ENCODE measurements around the gene TCP11L1.
"Not testable (repeated sequence)": the region's sequence is repeated elsewhere in the genome, so short reads cannot be mapped to it uniquely, and the experiment has no call there.

Gene TCP11L1

DNA sequence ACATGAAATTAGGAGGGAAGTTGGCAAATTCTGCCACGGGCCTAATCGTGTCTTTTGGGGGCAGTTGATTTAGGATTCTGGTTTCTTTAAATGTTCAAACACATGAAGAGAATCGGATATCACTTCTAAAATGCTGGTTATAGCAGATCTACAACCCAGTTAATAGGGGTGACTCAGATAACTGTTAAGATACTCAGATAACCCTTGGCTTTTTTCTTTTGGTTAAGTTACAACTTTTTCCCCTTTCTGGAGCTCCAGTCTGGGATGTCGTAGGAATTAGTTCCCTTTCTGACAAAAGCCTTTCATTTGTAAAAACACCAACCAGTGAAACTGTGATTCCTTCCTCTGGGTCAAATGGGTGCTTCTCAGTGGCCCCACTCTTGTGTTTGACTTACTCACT lies 22.7 kb upstream of the TCP11L1 start:
- peaks cover 29% of the 10 kb centered on the region for H3K27me3 ChIP-seq (ENCODE audit: insufficient read depth, low read length)
- H3K4me3 ChIP-seq (ENCODE audit: low read length), result peak overlapping the region; percentile 66
- H3K9me3 ChIP-seq (ENCODE audit: insufficient read depth, low read depth, low read length), result no peaks in the 10 kb centered on the region
- H3K36me3 ChIP-seq (ENCODE audit: insufficient read depth, low read depth, low read length), result no peaks in the 10 kb centered on the region
- peaks cover 9% of the 10 kb centered on the region; the same call in 1 of the 2 replicates for H3K4me1 ChIP-seq (ENCODE audit: insufficient read depth, low read length)
- no peak overlapping the region for H3K27ac ChIP-seq (ENCODE audit: low read length)
- H3K9ac ChIP-seq (ENCODE audit: low read depth, low read length), result no peak overlapping the region; the same call in 1 of the 2 replicates

DNA sequence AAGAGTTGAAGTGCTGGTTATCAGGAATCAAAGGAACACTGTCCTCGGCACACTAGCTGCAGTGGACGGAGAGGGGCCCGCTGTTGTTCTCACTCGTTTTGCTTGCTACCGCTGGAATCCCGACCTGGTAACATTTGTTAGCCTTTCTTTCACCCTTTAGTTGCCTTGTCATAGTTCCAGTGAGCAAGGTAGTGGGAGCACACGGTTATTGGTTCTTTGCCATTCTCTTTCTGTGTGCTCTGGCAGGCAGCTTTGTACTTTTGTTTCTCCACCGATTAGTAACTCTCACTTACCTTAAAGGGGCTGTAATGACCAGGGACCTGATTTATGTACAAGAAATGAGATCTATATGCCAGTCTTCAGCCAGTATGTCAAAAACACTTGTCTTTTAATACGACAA lies 21.9 kb upstream of the TCP11L1 start:
- Histone ChIP-seq H3K9ac (ENCODE audit: low read depth, low read length) (no peak overlapping the region), H3K36me3 (ENCODE audit: insufficient read depth, low read depth, low read length) (no peaks in the 10 kb centered on the region), H3K4me3 (ENCODE audit: low read length) (0 out of 2 replicates have a peak overlapping the region, but pooled peaks have one; percentile 4), H3K9me3 (ENCODE audit: insufficient read depth, low read depth, low read length) (no peaks in the 10 kb centered on the region), H3K27me3 (ENCODE audit: insufficient read depth, low read length) (peaks cover 29% of the 10 kb centered on the region), H3K4me1 (ENCODE audit: insufficient read depth, low read length) (peaks cover 9% of the 10 kb centered on the region; the same call in 1 of the 2 replicates), H3K27ac (ENCODE audit: low read length) (no peak overlapping the region)

DNA sequence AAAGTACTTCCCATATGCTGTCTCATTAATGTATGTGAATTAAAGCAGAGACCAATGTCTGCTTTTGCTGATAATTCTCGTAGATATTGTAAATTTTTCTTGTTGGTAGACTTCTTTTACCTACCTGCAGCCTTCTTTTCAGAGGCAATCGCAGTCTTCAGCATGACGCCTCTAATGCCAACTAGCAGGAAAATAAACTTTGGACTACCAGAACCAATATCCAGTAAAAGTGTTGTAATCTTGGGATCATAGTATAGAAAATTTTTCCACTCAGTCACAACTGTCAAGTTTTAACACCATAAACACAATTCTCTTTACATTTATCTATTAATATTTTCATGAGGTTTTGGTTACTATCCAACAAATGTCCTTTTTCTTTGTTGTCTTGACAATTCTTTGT lies 21.4 kb upstream of the TCP11L1 start:
- no peak overlapping the region for H3K4me3 ChIP-seq (ENCODE audit: low read length)
- peaks cover 9% of the 10 kb centered on the region; the same call in 1 of the 2 replicates for H3K4me1 ChIP-seq (ENCODE audit: insufficient read depth, low read length)
- no peak overlapping the region for H3K9ac ChIP-seq (ENCODE audit: low read depth, low read length)
- H3K27me3 ChIP-seq (ENCODE audit: insufficient read depth, low read length), result peaks cover 29% of the 10 kb centered on the region
- H3K9me3 ChIP-seq (ENCODE audit: insufficient read depth, low read depth, low read length), result no peaks in the 10 kb centered on the region
- H3K27ac ChIP-seq (ENCODE audit: low read length), result no peak overlapping the region
- no peaks in the 10 kb centered on the region for H3K36me3 ChIP-seq (ENCODE audit: insufficient read depth, low read depth, low read length)

DNA sequence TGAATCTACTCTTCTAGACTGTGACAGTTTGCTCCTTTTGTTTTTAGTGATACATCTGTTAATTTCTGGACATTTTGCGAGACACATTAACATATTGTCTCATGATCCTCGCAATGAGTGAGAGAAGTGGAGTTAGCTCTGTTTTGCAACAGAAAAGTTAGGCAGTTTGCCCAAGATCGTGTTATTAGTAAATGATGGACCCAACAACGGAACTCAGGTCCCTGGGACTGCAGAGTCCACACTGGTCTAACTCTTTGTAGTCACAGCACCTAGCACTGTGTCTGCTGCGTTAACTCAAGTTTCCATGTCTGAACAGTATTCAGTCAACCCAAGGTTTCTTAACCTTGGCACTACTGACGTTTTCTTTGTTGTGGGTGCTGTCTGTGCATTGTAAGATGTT lies 20.5 kb upstream of the TCP11L1 start:
- Histone ChIP-seq H3K9me3 (ENCODE audit: insufficient read depth, low read depth, low read length) (no peaks in the 10 kb centered on the region), H3K9ac (ENCODE audit: low read depth, low read length) (no peak overlapping the region), H3K36me3 (ENCODE audit: insufficient read depth, low read depth, low read length) (no peaks in the 10 kb centered on the region), H3K27me3 (ENCODE audit: insufficient read depth, low read length) (peaks cover 29% of the 10 kb centered on the region), H3K4me1 (ENCODE audit: insufficient read depth, low read length) (peaks cover 9% of the 10 kb centered on the region; the same call in 1 of the 2 replicates), H3K27ac (ENCODE audit: low read length) (no peak overlapping the region), H3K4me3 (ENCODE audit: low read length) (no peak overlapping the region)

DNA sequence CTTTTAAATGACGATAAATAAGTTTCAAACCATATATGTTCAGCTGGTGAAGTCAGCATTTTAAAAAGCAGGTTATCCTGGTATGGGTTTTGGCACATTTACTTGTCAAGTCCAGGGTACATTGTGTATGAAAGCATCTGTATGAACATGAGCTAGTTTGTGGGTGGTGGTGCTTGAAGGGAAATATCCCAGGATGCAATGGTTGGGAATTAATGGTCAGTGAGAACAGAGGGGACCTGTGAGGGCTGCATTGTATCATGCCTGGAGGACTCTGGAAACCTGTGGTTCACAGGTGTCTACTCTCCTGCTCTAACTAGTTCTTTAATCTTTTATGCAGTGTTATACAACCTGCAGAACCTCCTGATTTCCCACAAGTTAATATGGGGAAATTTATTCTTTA lies 17.9 kb upstream of the TCP11L1 start:
- no peak overlapping the region for H3K4me3 ChIP-seq (ENCODE audit: low read length)
- H3K9me3 ChIP-seq (ENCODE audit: insufficient read depth, low read depth, low read length), result no peaks in the 10 kb centered on the region
- H3K9ac ChIP-seq (ENCODE audit: low read depth, low read length), result no peak overlapping the region
- no peak overlapping the region for H3K27ac ChIP-seq (ENCODE audit: low read length)
- H3K27me3 ChIP-seq (ENCODE audit: insufficient read depth, low read length), result peaks cover 17% of the 10 kb centered on the region
- H3K4me1 ChIP-seq (ENCODE audit: insufficient read depth, low read length), result peaks cover 8% of the 10 kb centered on the region; the same call in 1 of the 2 replicates
- H3K36me3 ChIP-seq (ENCODE audit: insufficient read depth, low read depth, low read length), result no peaks in the 10 kb centered on the region

DNA sequence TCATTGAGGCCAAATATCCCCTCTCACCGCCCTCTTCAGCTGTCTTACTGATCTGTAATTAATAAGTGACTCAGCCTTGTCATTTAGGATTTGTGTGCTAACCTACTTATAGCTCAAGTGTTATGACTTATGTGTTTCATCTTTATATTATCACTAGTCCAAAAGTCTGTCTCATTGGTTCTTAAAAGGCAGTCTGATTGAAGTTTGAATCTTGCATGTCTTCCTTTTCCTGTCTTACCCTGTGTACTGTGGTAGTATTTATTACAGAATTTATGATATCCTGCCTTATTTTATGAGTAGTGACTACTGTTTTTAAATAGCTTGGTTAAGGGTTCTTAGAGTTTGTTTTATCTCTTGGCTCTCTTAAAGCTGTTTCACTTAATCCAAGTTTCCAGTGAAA lies 17.4 kb upstream of the TCP11L1 start:
- no peak overlapping the region for H3K9ac ChIP-seq (ENCODE audit: low read depth, low read length)
- no peak overlapping the region for H3K27ac ChIP-seq (ENCODE audit: low read length)
- peaks cover 3% of the 10 kb centered on the region; the same call in 1 of the 2 replicates for H3K4me1 ChIP-seq (ENCODE audit: insufficient read depth, low read length)
- H3K9me3 ChIP-seq (ENCODE audit: insufficient read depth, low read depth, low read length), result no peaks in the 10 kb centered on the region
- H3K4me3 ChIP-seq (ENCODE audit: low read length), result no peak overlapping the region
- no peaks in the 10 kb centered on the region for H3K36me3 ChIP-seq (ENCODE audit: insufficient read depth, low read depth, low read length)
- H3K27me3 ChIP-seq (ENCODE audit: insufficient read depth, low read length), result peaks cover 13% of the 10 kb centered on the region

DNA sequence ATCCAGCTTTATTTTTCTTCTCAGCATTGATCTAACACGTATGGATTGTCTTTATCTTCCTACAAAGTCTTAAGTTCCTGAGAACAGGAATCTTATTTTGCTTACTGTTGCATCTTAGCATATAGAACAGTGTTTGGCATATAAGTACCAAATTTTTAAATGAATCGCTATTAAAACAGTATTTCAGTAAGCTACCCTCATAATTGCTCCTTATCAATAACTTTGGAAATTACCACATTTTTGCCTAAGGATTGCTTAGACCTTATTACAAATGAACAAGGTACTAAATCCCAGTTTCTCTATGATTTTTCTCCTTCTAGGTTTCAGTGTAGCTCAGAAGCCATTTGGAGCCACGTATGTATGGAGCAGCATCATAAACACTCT lies 14.0 kb upstream of the TCP11L1 start:
- Histone ChIP-seq H3K27me3 (ENCODE audit: insufficient read depth, low read length) (no peaks in the 10 kb centered on the region), H3K27ac (ENCODE audit: low read length) (no peak overlapping the region), H3K36me3 (ENCODE audit: insufficient read depth, low read depth, low read length) (no peaks in the 10 kb centered on the region), H3K4me3 (ENCODE audit: low read length) (no peak overlapping the region), H3K4me1 (ENCODE audit: insufficient read depth, low read length) (no peaks in the 10 kb centered on the region), H3K9ac (ENCODE audit: low read depth, low read length) (no peak overlapping the region), H3K9me3 (ENCODE audit: insufficient read depth, low read depth, low read length) (no peaks in the 10 kb centered on the region)

DNA sequence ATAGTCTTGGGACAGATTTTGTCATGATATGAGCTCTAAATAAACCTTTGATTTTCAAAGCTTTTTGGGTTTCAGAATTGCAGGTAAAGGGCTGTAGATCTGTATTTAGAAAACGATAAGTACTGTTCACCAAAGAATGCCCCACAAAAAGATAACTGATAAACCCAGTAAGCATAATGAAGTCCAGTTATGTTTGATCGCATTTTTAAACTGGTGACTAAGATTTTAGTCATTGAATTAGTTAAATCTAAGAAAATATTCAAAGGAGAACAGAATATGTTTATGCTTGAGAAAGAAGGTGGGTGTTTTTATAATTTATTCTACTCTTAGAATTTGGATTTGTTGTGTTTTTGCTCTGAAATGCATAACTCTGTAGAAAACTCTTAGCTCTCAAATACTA lies 12.1 kb upstream of the TCP11L1 start:
- H3K9ac ChIP-seq (ENCODE audit: low read depth, low read length), result no peak overlapping the region
- H3K36me3 ChIP-seq (ENCODE audit: insufficient read depth, low read depth, low read length), result 0 out of 2 replicates have a peak, but pooled peaks cover 3% of the 10 kb centered on the region
- H3K27me3 ChIP-seq (ENCODE audit: insufficient read depth, low read length), result no peaks in the 10 kb centered on the region
- H3K27ac ChIP-seq (ENCODE audit: low read length), result no peak overlapping the region
- no peaks in the 10 kb centered on the region for H3K4me1 ChIP-seq (ENCODE audit: insufficient read depth, low read length)
- H3K4me3 ChIP-seq (ENCODE audit: low read length), result no peak overlapping the region
- no peaks in the 10 kb centered on the region for H3K9me3 ChIP-seq (ENCODE audit: insufficient read depth, low read depth, low read length)

DNA sequence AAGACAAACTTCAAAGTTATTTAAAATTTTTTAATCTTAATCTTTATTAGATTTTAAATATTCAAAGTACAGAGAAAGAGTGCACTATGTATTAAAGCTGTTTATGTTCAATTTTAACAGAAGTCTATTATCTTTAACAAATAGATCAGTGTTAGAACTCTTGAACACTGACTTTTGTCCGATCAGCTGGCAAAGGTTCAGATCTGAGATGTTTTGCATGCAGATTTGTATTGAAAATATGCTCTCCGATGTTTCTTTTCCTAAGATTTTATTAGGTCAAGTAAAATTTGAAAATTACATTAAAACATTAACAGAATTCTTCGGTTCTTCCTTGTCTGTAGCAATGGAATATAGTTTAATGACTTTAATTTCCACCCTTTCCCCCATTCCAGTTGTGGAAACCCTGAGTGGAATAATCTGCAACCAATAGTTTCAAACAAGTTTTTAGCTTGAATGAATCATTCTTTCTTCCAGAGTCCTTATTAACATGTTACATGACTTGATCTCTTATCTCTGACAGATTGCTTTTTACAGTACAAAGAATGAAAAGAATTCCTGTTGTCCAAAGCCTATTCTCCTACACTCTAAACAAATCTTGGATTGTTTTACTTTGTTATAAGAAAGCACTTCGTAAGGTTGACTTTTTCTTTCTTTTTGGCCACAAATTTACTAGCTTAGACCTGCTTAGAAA lies 11.4 kb upstream of the TCP11L1 start:
- H3K4me3 ChIP-seq (ENCODE audit: low read length), result no peak overlapping the region
- H3K9ac ChIP-seq (ENCODE audit: low read depth, low read length), result no peak overlapping the region
- no peaks in the 10 kb centered on the region for H3K4me1 ChIP-seq (ENCODE audit: insufficient read depth, low read length)
- H3K9me3 ChIP-seq (ENCODE audit: insufficient read depth, low read depth, low read length), result no peaks in the 10 kb centered on the region
- H3K27ac ChIP-seq (ENCODE audit: low read length), result no peak overlapping the region
- no peaks in the 10 kb centered on the region for H3K27me3 ChIP-seq (ENCODE audit: insufficient read depth, low read length)
- H3K36me3 ChIP-seq (ENCODE audit: insufficient read depth, low read depth, low read length), result 0 out of 2 replicates have a peak, but pooled peaks cover 3% of the 10 kb centered on the region

DNA sequence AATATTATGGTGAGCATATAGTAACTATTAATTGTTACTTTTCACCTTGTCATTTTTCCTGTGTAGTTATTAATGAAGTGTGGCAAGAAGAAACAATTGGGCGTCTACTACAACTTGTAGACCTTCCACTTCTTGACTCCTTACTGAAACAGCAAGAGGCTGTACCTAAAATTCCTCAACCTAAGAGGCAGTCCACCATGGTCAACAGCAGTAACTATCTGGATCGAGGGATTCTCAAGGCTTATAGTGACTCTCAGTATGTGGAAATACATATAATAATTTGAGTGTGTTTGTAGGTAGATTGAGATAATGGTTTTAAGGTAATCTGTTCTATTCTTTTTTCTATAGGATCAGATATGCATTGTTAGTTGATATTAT lies 10.8 kb upstream of the TCP11L1 start:
- no peak overlapping the region for H3K27ac ChIP-seq (ENCODE audit: low read length)
- H3K9me3 ChIP-seq (ENCODE audit: insufficient read depth, low read depth, low read length), result no peaks in the 10 kb centered on the region
- 0 out of 2 replicates have a peak, but pooled peaks cover 3% of the 10 kb centered on the region for H3K36me3 ChIP-seq (ENCODE audit: insufficient read depth, low read depth, low read length)

DNA sequence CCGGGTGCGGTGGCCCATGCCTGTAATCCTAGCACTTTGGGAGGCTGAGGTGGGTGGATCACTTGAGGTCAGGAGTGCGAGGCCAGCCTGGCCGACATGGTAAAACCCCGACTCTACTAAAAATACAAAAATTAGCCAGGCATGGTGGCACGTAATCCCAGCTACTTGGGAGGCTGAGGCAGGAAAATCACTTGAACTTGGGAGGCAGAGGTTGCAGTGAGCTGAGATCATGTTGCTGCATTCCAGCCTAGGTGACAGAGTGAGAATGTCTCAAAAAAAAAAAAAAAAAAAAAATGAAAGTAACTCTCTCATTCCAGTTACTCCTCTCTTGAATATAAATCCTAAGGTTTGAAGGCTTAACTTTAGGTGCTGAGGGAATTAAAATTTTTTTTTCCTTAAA lies 10.2 kb upstream of the TCP11L1 start:
- H3K4me3 ChIP-seq (ENCODE audit: low read length); H3K36me3 ChIP-seq (ENCODE audit: insufficient read depth, low read depth, low read length); H3K9ac ChIP-seq (ENCODE audit: low read depth, low read length); H3K27ac ChIP-seq (ENCODE audit: low read length); H3K27me3 ChIP-seq (ENCODE audit: insufficient read depth, low read length); H3K9me3 ChIP-seq (ENCODE audit: insufficient read depth, low read depth, low read length); H3K4me1 ChIP-seq (ENCODE audit: insufficient read depth, low read length): not testable (repeated sequence)

More for the DNA sequence above, 10.8 kb upstream of the TCP11L1 start:
- Histone ChIP-seq H3K27me3 (ENCODE audit: insufficient read depth, low read length) (no peaks in the 10 kb centered on the region), H3K9ac (ENCODE audit: low read depth, low read length) (no peak overlapping the region), H3K4me3 (ENCODE audit: low read length) (no peak overlapping the region), H3K4me1 (ENCODE audit: insufficient read depth, low read length) (no peaks in the 10 kb centered on the region)

DNA sequence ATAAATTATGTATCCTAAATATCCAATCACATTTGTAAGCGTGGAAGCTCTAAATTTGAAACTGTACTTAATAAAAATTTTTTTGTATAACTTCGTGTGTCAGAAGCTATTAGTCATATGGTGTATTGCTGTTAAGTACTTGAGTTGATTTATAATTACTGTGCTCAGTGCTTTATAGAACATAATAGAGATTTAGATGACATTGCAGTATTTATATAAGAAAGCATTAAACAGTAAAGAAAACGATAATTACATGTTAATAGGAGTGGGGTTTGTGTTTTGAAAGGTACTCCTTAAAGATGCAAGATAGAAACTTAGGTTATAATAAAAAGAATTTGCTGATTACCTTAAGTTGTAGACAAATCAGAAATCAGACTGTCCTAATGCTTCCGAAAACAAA lies 5.9 kb upstream of the TCP11L1 start:
- no peak overlapping the region for H3K27ac ChIP-seq (ENCODE audit: low read length)
- 0 out of 2 replicates have a peak, but pooled peaks cover 3% of the 10 kb centered on the region for H3K36me3 ChIP-seq (ENCODE audit: insufficient read depth, low read depth, low read length)
- no peaks in the 10 kb centered on the region for H3K27me3 ChIP-seq (ENCODE audit: insufficient read depth, low read length)
- no peak overlapping the region for H3K9ac ChIP-seq (ENCODE audit: low read depth, low read length)
- H3K4me3 ChIP-seq (ENCODE audit: low read length), result no peak overlapping the region
- H3K4me1 ChIP-seq (ENCODE audit: insufficient read depth, low read length), result no peaks in the 10 kb centered on the region
- H3K9me3 ChIP-seq (ENCODE audit: insufficient read depth, low read depth, low read length), result no peaks in the 10 kb centered on the region
